ENCODE measurements around the gene HOXD12.

Gene HOXD12

GRCh38 chr2:176099728-176100546, at the start of gene HOXD12:
HOXD12 (plus strand) TSS chr2:176099795; CDS start chr2:176099802, 7 bp downstream.
- intact Hi-C loops (cut with DNase I): no loop called here
- DNase-seq: peak in 1 of 10 donors; percentile 77

- intact Hi-C loops (cut with DNase I): no loop called here
Observed at GRCh38 chr2:176056406-176056805, 43.2 kb upstream of the HOXD12 start.

GRCh38 chr2:176063958-176064357, 35.6 kb upstream of the HOXD12 start:
- intact Hi-C loops (cut with DNase I): no loop called here
- DNase-seq: no peak

More at GRCh38 chr2:176056406-176056805, 43.2 kb upstream of the HOXD12 start:
- DNase-seq: no peak

GRCh38 chr2:176066645-176067588, 32.7 kb upstream of the HOXD12 start:
- DNase-seq: peak in 1 of 10 donors; percentile 39
- intact Hi-C loops (cut with DNase I): no loop called here

DNA sequence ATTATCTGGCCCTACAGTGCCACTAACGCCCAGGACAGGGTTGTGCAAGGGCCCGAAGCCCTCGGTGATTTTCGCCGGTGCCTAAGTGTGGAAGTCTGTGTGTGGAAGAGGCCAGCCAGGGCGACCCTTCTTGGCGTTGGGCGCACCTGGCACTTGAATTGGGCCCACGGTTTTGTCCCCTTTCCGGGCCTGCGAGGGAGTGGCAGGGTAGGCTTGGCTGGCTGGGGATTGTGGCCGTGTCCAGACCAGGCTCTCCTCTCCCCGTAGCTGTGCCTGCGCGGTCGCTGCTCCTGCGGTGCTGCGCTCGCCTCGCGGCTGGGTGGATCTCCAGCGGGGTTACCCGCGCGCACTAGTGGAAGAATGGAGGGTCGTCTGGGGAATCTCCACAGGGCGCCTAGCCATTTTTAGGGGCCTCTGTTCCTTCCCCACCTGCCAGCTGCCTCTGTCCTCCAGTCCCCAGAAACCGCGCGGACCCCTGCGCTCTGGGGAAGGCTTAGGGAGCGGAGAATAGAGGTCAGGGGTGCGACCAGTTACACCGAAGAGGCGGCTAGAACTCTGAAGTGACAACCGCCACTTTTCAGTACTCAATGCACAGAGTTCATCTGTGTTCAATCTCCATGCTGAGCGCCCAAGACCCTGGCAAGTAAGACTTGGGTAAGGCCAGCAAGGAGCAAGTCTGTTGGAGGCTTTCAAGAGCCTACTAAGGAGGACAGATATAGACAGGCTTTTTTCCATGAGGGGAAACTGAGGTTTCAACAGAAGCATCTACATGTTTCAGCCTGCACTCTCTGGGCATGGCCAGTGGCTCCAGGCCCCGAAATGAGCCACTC, 31.8 kb upstream of the HOXD12 start:
- intact Hi-C loops (cut with DNase I): no loop called here
- DNase-seq: peak in 1 of 10 donors; percentile 71

DNA sequence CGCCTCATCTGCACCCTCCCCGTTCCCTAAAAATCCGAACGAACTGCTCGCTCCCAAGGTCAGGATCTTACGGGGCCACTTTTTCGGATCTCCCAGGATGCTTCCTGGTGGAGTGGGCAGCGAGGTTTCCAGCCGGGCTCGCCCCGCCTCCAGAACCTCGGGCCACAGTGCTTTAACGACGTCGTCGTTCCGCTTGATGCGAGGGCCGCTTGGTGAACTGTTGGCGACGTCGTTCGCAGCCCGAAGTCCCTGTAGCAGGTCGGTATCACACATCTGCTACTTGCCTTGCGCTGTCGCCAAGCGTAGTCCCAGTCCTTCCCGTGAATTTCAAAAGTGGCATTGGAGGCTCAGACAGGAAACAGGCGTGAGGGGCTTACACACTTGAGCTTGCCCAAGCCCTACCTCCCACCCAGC, 31.2 kb upstream of the HOXD12 start:
- intact Hi-C loops (cut with DNase I): no loop called here
- peak in 1 of 10 donors; percentile 43 for DNase-seq

GRCh38 chr2:176071330-176072291, 28.0 kb upstream of the HOXD12 start:
- DNase-seq: no peak
- intact Hi-C loops (cut with DNase I): no loop called here

DNA sequence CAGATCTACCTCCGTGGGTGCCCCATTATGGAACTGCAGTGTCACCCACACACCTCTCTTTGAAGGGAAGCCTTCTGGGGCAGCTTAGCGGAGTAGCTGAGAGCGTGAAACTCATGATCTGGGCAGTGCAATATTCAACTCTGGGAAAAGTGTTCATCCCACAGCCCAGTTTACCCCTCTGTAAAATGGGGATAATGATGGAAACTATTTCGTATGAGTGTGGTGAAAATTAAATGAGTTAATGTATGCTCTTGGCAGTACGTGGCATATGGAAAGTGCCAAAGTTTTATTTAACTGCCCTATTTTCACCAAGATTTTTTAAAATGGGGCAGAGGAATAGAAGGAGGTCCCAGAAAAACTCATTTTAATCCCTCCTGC, 27.3 kb upstream of the HOXD12 start:
- intact Hi-C loops (cut with DNase I): no loop called here
- no peak for DNase-seq

- intact Hi-C loops (cut with DNase I): no loop called here
- DNase-seq: peak in 1 of 10 donors; percentile 77
Observed at GRCh38 chr2:176072951-176073904, 26.4 kb upstream of the HOXD12 start.

GRCh38 chr2:176074919-176075425, 24.6 kb upstream of the HOXD12 start:
- intact Hi-C loops (cut with DNase I): no loop called here
- no peak for DNase-seq

DNA sequence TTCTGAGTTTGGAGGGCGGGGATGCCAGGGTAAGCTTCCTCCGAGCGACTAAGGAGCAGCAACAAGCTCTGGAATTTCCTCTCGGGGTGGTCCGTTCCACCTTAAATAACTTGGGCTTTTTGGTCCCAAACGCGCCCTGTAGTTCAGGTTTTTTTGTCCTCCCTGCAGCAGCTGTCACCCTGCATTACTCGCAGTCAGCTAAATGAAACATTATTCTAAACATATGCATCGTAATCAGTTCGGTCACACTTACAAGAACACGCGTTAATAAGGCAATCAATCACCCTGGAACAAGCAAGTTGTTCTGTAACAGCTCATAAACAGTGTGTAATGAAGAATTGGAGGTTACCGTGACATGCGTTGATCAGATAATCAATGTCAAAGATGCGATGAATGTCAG, 24.1 kb upstream of the HOXD12 start:
- intact Hi-C loops (cut with DNase I): no loop called here
- DNase-seq: no peak

DNA sequence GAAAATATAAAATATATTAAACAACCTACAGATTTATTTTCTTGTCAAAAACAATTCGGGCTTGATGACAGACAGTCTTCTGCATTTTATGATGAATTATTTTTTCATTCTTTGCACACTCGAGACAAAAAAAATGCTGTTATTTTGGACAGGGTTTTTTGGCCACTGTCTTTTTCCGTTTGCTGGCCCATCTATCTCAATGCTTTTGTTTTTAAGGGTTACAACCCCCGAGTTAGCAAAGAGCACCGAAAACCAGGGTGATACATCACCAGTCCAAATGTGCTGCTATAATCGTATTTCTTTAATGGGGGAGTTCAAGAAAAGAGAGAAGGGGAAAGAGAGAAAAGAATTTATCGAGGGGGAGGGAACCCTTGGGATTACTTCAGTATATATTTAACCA, 23.5 kb upstream of the HOXD12 start:
- DNase-seq: no peak
- intact Hi-C loops (cut with DNase I): no loop called here

DNA sequence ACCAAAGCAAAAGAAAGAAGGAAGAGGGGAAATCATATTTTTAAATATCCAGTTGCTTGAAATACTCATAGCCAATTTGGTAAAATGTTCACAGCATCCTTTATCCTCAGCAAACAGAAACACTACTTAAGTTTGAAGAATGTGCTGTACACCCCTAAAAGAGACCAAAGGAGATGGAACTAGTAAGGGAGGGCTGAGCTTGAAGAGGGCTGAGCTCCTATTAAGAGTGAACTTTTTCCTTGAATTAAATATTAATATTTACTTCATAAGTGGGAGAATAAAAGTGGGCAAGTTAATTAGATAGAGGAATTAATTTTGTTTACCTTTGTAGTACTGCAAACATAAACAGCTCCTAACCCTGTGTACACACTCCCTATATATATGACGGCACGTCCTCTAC, 22.8 kb upstream of the HOXD12 start:
- intact Hi-C loops (cut with DNase I): no loop called here
- no peak for DNase-seq

- no peak for DNase-seq
Observed at GRCh38 chr2:176078541-176079284, 20.9 kb upstream of the HOXD12 start.

DNA sequence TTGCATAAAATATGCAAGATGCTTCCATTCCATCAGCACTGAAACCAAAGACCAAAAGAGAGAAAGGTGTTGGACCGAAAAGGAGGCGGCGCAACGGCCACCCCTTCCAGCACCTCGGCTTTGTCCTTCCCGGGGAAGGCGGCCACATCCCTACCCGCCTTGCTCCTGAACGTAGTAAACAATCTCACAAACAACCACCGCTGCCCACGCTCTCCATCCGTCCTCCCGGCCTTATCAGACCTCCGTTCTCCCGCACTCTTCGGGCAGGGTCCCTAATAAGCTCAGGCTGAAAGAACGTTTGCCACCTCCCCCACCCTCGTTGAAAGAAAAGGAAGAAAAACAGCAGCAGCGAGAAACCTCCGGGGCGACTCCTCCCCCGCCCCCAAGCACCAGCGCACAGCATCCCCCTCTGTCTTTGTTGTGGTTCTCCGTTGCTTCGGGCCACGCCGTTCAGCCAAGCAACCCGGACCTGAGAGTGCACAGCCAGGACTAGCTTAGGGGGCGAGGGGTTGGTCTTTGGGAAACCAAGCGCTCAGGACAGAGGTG, 20.2 kb upstream of the HOXD12 start:
- intact Hi-C loops (cut with DNase I): no loop called here
- DNase-seq: no peak

More at GRCh38 chr2:176078541-176079284, 20.9 kb upstream of the HOXD12 start:
- intact Hi-C loops (cut with DNase I): no loop called here

DNA sequence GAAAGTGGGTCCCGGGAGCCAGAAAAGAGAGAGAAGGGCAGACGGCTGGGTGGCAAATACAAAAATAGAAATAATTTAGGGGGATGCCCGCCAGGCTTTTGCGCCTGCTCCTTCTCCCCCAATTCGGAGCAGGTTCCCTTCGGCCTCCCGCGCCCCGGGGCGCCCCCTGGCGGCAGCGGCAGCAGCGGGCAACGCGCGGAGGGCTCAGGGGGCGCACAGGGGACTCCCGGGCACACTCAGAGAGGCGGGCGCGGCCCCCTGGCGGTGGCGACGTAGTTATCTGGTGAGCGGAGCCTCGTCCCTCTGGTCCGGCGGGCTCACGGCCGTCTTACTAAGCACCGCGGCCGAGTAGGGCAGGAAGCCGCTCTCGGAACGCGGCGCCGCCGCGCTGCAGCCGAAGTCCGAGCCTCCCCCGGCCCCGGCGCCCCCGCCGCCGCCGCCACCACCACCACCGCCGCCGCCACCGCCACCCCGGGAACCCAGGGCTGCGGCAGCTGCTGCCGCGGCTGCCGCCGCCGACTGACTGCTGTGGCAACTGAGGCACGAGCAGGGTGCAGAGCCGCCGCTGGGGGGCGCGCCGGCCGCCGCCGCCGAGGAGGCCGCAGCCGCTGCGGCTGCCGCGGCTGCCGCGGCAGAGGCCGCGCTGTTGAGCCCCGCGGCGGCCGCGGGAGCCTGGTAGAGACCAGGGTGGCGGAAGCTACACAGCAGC, 19.6 kb upstream of the HOXD12 start:
- intact Hi-C loops (cut with DNase I): no loop called here

More for the DNA sequence above, 19.6 kb upstream of the HOXD12 start:
- DNase-seq: no peak
